Keratinocyte (primary cell): ENCODE measurements around the gene NOLC1.

ENCODE experiments used
- EZH2 ChIP-seq: IDR thresholded peaks from one replicate; pipeline ENCODE4 v1.6.1; 2012; ENCODE audit warnings: inconsistent platforms, mild to moderate bottlenecking, low read length, moderate library complexity
- TF ChIP-seq, protein P1 (sequence below), 3 experiments: IDR thresholded peaks in 1 of 3; conservative IDR thresholded peaks in 1 of 3; optimal IDR thresholded peaks in 1 of 3; 2 replicates in 2 of 3; 3 replicates in 1 of 3; pipeline versions ENCODE3 to v1.5.1; 2011; ENCODE audit warnings: low read length in 3 of 3, mild to moderate bottlenecking in 3 of 3, moderate library complexity in 2 of 3, control low read depth in 1 of 3, inconsistent platforms in 1 of 3; ENCODE audit not compliant: insufficient read depth in 2 of 3; ENCODE audit errors: extremely low read depth in 1 of 3

GRCh38 chr10:102202386-102202785 is 50.2 kb downstream of the NOLC1 start:
- TF ChIP-seq, protein P1, sequence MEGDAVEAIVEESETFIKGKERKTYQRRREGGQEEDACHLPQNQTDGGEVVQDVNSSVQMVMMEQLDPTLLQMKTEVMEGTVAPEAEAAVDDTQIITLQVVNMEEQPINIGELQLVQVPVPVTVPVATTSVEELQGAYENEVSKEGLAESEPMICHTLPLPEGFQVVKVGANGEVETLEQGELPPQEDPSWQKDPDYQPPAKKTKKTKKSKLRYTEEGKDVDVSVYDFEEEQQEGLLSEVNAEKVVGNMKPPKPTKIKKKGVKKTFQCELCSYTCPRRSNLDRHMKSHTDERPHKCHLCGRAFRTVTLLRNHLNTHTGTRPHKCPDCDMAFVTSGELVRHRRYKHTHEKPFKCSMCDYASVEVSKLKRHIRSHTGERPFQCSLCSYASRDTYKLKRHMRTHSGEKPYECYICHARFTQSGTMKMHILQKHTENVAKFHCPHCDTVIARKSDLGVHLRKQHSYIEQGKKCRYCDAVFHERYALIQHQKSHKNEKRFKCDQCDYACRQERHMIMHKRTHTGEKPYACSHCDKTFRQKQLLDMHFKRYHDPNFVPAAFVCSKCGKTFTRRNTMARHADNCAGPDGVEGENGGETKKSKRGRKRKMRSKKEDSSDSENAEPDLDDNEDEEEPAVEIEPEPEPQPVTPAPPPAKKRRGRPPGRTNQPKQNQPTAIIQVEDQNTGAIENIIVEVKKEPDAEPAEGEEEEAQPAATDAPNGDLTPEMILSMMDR (optimal IDR thresholded peaks at IDR 0.05 in 1 of 3, IDR thresholded peaks at IDR 0.05 in 1 of 3, conservative IDR thresholded peaks at IDR 0.05 in 1 of 3; ENCODE audit: extremely low read depth in 1 of 3, insufficient read depth in 2 of 3, low read length in 3 of 3): no peak
- no peak for TF ChIP-seq EZH2
